SK-N-SH (cell line): ENCODE measurements around the gene WBP2. TPM values are rescaled to one million over a fixed set of nuclear protein-coding genes. Genes with fewer than 3 reads are reported as not detected.

Source experiments
- CTCF ChIA-PET: fragments of 300-600, 350-600 bp; formaldehyde crosslinking; extraction: SDS; loops from one replicate; lab custom pipeline; 2021; lab: Yijun Ruan, JAX
- POLR2A ChIA-PET: fragments of 350-600 bp; sonication (Branson Sonifier 250); formaldehyde crosslinking; extraction: SDS; loops from one replicate; lab custom pipeline; 2020; ENCODE audit warnings: antibody characterized with exemption, inconsistent platforms; lab: Yijun Ruan, JAX
- DNase-seq: peaks from one replicate; pipeline ENCODE4 v3.0.0; 2012
- H2AFZ ChIP-seq: fragments of 200-600 bp; sonication (generic); 2 replicates; pipeline ENCODE4 v1.8.1; 2016; ENCODE audit warnings: antibody characterized with exemption, mild to moderate bottlenecking, low read depth
- H3F3A ChIP-seq: fragments of 200-600 bp; sonication (generic); replicated peaks from 2 replicates; pipeline ENCODE3; 2016; ENCODE audit warnings: antibody characterized with exemption, mild to moderate bottlenecking; ENCODE audit not compliant: insufficient read depth
- H3K27ac ChIP-seq, 2 experiments: fragments of 200-500 bp in 1 of 2; fragments of 200-600 bp in 1 of 2; sonication (Bioruptor generic) in 1 of 2; sonication (generic), shearing (Covaris generic) in 1 of 2; 2 replicates each; pipeline versions ENCODE4 v1.5.1 to v1.6.1; 2014 to 2016; ENCODE audit warnings: low read depth in 2 of 2, inconsistent platforms in 1 of 2, low read length in 1 of 2, mild to moderate bottlenecking in 1 of 2, mixed read lengths in 1 of 2
- H3K27me3 ChIP-seq: fragments of 200-600 bp; sonication (generic), shearing (Covaris generic); 2 replicates; pipeline ENCODE4 v1.6.1; 2016; ENCODE audit warnings: mixed run types; ENCODE audit not compliant: insufficient read depth
- H3K36me3 ChIP-seq, 2 experiments: fragments of 200-500 bp in 1 of 2; fragments of 200-600 bp in 1 of 2; sonication (Bioruptor generic) in 1 of 2; sonication (generic) in 1 of 2; replicated peaks in 1 of 2; 2 replicates each; pipeline versions ENCODE3 to v1.5.1; 2014 to 2016; ENCODE audit warnings: low read length in 1 of 2, mild to moderate bottlenecking in 1 of 2; ENCODE audit not compliant: insufficient read depth in 2 of 2, control insufficient read depth in 1 of 2
- H3K4me1 ChIP-seq, 2 experiments: fragments of 200-500 bp in 1 of 2; fragments of 200-600 bp in 1 of 2; sonication (Bioruptor generic) in 1 of 2; sonication (generic), shearing (Covaris generic) in 1 of 2; 2 replicates each; pipeline versions ENCODE4 v1.5.1 to v1.6.1; 2014 to 2016; ENCODE audit warnings: low read depth in 1 of 2, low read length in 1 of 2, mixed run types in 1 of 2; ENCODE audit not compliant: insufficient read depth in 2 of 2, control insufficient read depth in 1 of 2
- H3K4me2 ChIP-seq: fragments of 200-600 bp; sonication (generic), shearing (Covaris generic); 2 replicates; pipeline ENCODE4 v1.6.1; 2017; ENCODE audit warnings: mixed run types
- H3K4me3 ChIP-seq, 2 experiments: fragments of 200-500 bp in 1 of 2; fragments of 200-600 bp in 1 of 2; sonication (Bioruptor generic) in 1 of 2; sonication (generic), shearing (Covaris generic) in 1 of 2; 2 replicates each; pipeline versions ENCODE4 v1.5.1 to v1.8.1; 2014 to 2016; ENCODE audit warnings: low read depth in 2 of 2, inconsistent platforms in 1 of 2, low read length in 1 of 2, mild to moderate bottlenecking in 1 of 2, mixed read lengths in 1 of 2, moderate library complexity in 1 of 2
- H3K79me2 ChIP-seq: fragments of 200-600 bp; sonication (generic); 2 replicates; pipeline ENCODE4 v1.8.1; 2017; ENCODE audit warnings: mild to moderate bottlenecking; ENCODE audit not compliant: insufficient read depth
- H3K9ac ChIP-seq: fragments of 200-600 bp; sonication (generic); 2 replicates; pipeline ENCODE4 v1.6.1; 2017; ENCODE audit warnings: mixed run types
- H3K9me2 ChIP-seq: fragments of 200-600 bp; sonication (generic); 2 replicates; pipeline ENCODE4 v1.6.1; 2017; ENCODE audit warnings: mixed run types
- H3K9me3 ChIP-seq: fragments of 200-600 bp; sonication (generic); 2 replicates; pipeline ENCODE4 v1.6.1; 2017; ENCODE audit warnings: mixed run types, mild to moderate bottlenecking, moderate library complexity
- H4K20me1 ChIP-seq: fragments of 200-600 bp; sonication (generic); 2 replicates; pipeline ENCODE4 v1.6.1; 2017; ENCODE audit warnings: mild to moderate bottlenecking, mixed run types; ENCODE audit not compliant: insufficient read depth
- ELF1 ChIP-seq: IDR thresholded peaks from 2 replicates; pipeline ENCODE4 v1.4.0; 2012
- FOSL2 ChIP-seq: IDR thresholded peaks from 2 replicates; pipeline ENCODE4 v1.4.0; 2012; ENCODE audit warnings: low read depth, mild to moderate bottlenecking, moderate library complexity, borderline replicate concordance
- GABPA ChIP-seq: IDR thresholded peaks from 2 replicates; pipeline ENCODE4 v1.4.0; 2012; ENCODE audit warnings: low read depth, mild to moderate bottlenecking
- GATA2 ChIP-seq: sonication (generic); formaldehyde crosslinking; IDR thresholded peaks from 2 replicates; pipeline ENCODE4 v1.5.0; 2020; ENCODE audit warnings: mild to moderate bottlenecking, missing genetic modification reagents
- POLR2AphosphoS5 ChIP-seq: IDR thresholded peaks from 2 replicates; pipeline ENCODE4 v1.6.1; 2012; ENCODE audit warnings: low read depth, low read length
- RFX5 ChIP-seq: IDR thresholded peaks from 2 replicates; pipeline ENCODE4 v1.6.1; 2012; ENCODE audit warnings: mild to moderate bottlenecking, improper control_type of control experiment, low read length
- WGBS: methylation state at CpG from one replicate; pipeline ENCODE4 v1.1.6; 2017; ENCODE audit warnings: low lambda C conversion rate; 5-methylcytosine and 5-hydroxymethylcytosine counted together
- polyA plus RNA-seq, 3 experiments: library from polyadenylated mRNA; depleted of rRNA; stranded (reverse); fragments of >200 nt; gene quantifications; 2 replicates each; pipeline ENCODE4 v1.2.3, GENCODE V29; 2012
- TF ChIP-seq, protein P1 (sequence below): IDR thresholded peaks from 2 replicates; pipeline ENCODE4 v1.6.1; 2012; ENCODE audit warnings: mild to moderate bottlenecking, low read depth, low read length, moderate library complexity
- TF ChIP-seq, protein P2 (sequence below): fragments of 200-600 bp; sonication (generic); IDR thresholded peaks from 2 replicates; pipeline ENCODE4 v1.6.1; 2017; ENCODE audit warnings: antibody characterized with exemption, mild to moderate bottlenecking, moderate library complexity
- TF ChIP-seq, protein P3 (sequence below): fragments of 150-350 bp; IDR thresholded peaks from 2 replicates; pipeline ENCODE4 v1.6.1; 2017; ENCODE audit warnings: antibody characterized with exemption, low read length, low read depth, borderline replicate concordance

The WBP2 gene
- polyA plus RNA-seq, 1 of the 3 experiments (the other 2 are of a cell fraction), result 55.8 TPM

DNA sequence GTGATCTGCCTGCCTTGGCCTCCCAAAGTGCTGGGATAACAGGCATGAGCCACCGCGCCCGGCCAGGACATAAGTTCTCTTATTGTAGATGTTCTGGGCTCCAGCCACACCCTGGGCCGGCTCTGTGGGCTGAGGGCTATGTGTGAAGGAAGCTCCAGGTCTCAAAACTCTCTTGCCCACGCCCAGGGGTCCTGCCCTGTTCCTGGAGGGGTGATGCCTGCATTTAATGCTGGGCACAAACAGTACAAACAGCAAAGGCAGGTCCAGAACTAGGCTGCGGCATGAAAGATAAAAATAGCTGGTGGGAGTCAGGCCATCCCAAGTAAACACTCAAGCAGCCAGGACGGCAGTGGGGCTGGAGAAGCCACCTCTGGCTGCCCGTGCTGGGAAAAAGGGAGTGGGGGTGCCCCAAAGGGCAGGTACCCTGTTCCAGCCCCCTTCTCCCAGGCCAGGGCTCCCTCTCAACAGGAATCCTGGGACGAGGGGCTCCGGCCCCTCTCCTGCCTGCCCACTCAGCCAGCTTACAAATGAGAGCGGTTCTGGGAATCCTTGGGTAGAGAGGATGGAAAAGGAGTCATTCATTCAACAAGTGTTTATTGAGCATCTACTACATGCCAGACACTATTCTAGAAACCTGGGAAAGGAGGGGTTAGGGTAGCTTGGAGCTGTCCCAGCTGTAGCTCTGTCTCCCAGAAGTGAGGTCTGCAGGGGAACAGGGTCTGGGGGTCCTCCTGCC is 18.6 kb upstream of the WBP2 start:
- DNase-seq, result peak; percentile 32
- no peak overlapping the region for H2AFZ ChIP-seq
- no peak overlapping the region for H3K27ac ChIP-seq
- H3K79me2 ChIP-seq, result no peaks in the 10 kb centered on the region
- H3K9me3 ChIP-seq, result no peaks in the 10 kb centered on the region
- H3K4me2 ChIP-seq, result no peak overlapping the region
- TF ChIP-seq GABPA (no peak), GATA2 (CRISPR knock-in tag) (no peak), RFX5 (no peak), FOSL2 (no peak), POLR2AphosphoS5 (no peak), ELF1 (no peak)
- TF ChIP-seq, protein P1, sequence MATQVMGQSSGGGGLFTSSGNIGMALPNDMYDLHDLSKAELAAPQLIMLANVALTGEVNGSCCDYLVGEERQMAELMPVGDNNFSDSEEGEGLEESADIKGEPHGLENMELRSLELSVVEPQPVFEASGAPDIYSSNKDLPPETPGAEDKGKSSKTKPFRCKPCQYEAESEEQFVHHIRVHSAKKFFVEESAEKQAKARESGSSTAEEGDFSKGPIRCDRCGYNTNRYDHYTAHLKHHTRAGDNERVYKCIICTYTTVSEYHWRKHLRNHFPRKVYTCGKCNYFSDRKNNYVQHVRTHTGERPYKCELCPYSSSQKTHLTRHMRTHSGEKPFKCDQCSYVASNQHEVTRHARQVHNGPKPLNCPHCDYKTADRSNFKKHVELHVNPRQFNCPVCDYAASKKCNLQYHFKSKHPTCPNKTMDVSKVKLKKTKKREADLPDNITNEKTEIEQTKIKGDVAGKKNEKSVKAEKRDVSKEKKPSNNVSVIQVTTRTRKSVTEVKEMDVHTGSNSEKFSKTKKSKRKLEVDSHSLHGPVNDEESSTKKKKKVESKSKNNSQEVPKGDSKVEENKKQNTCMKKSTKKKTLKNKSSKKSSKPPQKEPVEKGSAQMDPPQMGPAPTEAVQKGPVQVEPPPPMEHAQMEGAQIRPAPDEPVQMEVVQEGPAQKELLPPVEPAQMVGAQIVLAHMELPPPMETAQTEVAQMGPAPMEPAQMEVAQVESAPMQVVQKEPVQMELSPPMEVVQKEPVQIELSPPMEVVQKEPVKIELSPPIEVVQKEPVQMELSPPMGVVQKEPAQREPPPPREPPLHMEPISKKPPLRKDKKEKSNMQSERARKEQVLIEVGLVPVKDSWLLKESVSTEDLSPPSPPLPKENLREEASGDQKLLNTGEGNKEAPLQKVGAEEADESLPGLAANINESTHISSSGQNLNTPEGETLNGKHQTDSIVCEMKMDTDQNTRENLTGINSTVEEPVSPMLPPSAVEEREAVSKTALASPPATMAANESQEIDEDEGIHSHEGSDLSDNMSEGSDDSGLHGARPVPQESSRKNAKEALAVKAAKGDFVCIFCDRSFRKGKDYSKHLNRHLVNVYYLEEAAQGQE, result no peak
- TF ChIP-seq, protein P2, sequence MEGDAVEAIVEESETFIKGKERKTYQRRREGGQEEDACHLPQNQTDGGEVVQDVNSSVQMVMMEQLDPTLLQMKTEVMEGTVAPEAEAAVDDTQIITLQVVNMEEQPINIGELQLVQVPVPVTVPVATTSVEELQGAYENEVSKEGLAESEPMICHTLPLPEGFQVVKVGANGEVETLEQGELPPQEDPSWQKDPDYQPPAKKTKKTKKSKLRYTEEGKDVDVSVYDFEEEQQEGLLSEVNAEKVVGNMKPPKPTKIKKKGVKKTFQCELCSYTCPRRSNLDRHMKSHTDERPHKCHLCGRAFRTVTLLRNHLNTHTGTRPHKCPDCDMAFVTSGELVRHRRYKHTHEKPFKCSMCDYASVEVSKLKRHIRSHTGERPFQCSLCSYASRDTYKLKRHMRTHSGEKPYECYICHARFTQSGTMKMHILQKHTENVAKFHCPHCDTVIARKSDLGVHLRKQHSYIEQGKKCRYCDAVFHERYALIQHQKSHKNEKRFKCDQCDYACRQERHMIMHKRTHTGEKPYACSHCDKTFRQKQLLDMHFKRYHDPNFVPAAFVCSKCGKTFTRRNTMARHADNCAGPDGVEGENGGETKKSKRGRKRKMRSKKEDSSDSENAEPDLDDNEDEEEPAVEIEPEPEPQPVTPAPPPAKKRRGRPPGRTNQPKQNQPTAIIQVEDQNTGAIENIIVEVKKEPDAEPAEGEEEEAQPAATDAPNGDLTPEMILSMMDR, result no peak
- TF ChIP-seq, protein P3, sequence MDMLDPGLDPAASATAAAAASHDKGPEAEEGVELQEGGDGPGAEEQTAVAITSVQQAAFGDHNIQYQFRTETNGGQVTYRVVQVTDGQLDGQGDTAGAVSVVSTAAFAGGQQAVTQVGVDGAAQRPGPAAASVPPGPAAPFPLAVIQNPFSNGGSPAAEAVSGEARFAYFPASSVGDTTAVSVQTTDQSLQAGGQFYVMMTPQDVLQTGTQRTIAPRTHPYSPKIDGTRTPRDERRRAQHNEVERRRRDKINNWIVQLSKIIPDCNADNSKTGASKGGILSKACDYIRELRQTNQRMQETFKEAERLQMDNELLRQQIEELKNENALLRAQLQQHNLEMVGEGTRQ, result no peak
- H3K4me3 ChIP-seq, result no peak overlapping the region
- peaks cover 32 to 36% of the 10 kb centered on the region in 2 experiments; a peak in 3 of 4 replicates for H3K4me1 ChIP-seq
- ChIA-PET CTCF (interaction anchor here (0.7 to 15.4 kb wide), 10 partner anchors 13 to 131 kb away, joined by 3 to 214 read pairs (median 5); partner anchors contain the start of genes GALK1, TRIM65 and WBP2), POLR2A (interaction anchor here (1.6 kb wide), 2 partner anchors 22 to 105 kb away, joined by 5 read pairs; partner anchors contain the start of genes ACOX1 and TEN1)
- no peaks in the 10 kb centered on the region for H3K36me3 ChIP-seq
- H4K20me1 ChIP-seq, result no peaks in the 10 kb centered on the region; the same call in 1 of the 2 replicates
- WGBS, result 91% methylated on average over 11 of the region's 11 CpGs
- no peak overlapping the region for H3K9ac ChIP-seq
- no peaks in the 10 kb centered on the region for H3K9me2 ChIP-seq
- no peaks in the 10 kb centered on the region for H3K27me3 ChIP-seq
- peaks cover 21% of the 10 kb centered on the region for H3F3A ChIP-seq
